ENCODE measurements around the gene NUP93.

NUP93 gene

DNA sequence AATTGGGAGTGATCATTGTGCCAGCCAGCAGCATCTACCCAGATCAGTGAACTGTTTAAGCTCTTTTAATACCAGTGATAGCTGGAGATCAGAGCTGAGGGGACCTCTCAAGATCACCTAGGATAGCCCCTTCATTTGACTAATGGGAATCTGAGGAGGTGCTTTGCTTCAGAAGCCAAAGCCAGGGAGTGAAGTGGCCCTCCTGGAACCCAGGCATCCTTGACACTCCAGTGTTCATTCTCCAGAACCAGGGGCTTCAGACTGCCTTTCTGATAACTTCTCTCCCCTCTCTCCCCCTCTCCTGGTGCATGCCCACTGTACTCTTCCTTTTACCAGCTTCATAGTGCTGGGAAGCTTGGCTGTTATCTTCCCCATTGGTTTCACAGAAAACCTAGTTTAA lies 87.1 kb downstream of the NUP93 start:
- no peak for DNase-seq (ENCODE audit: low spot score)

DNA sequence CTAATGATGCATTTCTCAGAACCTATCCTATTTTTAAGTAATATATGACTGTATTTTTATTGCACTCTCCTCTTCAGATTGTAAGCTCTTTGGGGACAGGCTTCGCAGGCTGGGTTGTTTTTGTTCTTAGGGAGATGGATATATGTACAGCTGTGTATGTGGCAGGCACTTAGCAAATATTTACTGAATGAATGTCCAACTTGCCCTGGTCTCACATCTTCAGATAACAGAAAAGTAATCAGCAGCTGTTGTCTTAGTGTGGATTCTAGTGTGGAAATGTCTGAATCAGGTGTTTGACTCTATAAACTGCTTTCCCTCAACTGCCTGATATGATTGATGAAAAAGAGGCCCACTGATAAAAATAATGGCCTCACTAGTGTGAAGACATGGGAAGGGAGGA lies 88.0 kb downstream of the NUP93 start:
- DNase-seq (ENCODE audit: low spot score) = no peak

- no peak for DNase-seq (ENCODE audit: low spot score)
Observed at GRCh38 chr16:56823081-56823733, 93.3 kb downstream of the NUP93 start.

GRCh38 chr16:56824331-56824730 lies 94.4 kb downstream of the NUP93 start:
- DNase-seq (ENCODE audit: low spot score) = peak; percentile 30

GRCh38 chr16:56824804-56825203 lies 94.9 kb downstream of the NUP93 start:
- DNase-seq (ENCODE audit: low spot score) = no peak

- DNase-seq (ENCODE audit: low spot score) = no peak
Observed at GRCh38 chr16:56825826-56826225, 95.9 kb downstream of the NUP93 start.

DNA sequence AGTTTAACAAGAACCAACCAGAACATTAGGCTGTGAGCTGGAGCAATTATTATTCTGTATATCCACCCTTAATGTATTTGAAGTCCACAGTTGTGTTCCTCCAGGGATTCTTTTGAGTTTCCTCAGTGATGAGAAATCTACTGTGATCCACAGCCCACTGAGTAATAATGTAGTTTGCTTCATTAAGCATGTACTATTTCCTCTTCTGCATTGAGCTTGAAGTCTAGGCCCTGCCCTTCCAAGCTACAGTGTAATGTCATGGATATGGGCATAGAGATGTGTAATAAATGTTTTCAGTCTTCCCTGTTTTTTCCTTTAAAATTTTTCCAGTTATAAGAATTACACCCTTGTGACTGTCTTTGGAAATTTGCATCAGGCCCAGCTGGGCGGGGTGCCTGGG lies 98.7 kb downstream of the NUP93 start:
- DNase-seq (ENCODE audit: low spot score) = peak; percentile 71

- no peak for DNase-seq (ENCODE audit: low spot score)
Observed at GRCh38 chr16:56830669-56831068, 100.7 kb downstream of the NUP93 start.

GRCh38 chr16:56832768-56833167 lies 102.8 kb downstream of the NUP93 start:
- no peak for DNase-seq (ENCODE audit: low spot score)

- no peak for DNase-seq (ENCODE audit: low spot score)
Observed at GRCh38 chr16:56833243-56833970, 103.5 kb downstream of the NUP93 start.

- DNase-seq (ENCODE audit: low spot score) = no peak
Observed at GRCh38 chr16:56835320-56835719, 105.4 kb downstream of the NUP93 start.

DNA sequence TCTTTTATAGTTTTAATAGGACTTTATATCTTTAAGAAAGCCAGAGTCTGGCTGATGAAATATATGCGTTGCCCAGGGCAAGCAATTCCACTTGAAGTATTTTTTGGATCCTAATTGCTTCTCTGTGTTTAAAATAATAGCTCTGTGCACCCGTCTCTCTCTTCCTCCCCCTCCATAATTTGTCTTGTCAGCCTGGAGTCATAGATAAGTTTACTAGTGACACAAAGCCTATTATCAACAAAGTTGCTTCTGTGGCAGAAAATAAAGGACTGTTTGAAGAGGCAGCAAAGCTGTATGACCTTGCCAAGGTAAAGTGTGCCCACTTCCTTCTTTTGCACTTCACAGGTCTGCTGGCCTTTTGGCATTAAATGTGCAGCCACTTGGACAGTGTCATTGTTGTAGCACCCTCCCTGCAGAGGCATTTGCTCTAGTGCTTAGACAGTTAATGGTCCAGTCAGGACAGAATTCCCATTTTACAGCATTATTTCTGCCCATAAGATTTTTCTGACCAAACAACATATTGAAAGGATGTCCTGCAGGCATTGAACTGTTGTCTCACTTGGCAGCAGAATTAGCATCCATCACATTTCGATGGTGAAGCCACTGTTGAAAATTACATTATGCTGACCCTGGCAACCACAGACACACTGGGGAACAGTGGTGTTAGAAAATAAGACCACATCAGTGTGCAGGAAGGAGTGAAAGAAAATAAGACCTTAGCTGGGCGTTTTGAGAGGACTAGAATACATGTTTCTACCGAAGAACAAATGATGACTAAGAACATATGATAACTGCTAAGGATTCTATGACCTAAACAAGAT lies 106.7 kb downstream of the NUP93 start:
- no peak for DNase-seq (ENCODE audit: low spot score)

DNA sequence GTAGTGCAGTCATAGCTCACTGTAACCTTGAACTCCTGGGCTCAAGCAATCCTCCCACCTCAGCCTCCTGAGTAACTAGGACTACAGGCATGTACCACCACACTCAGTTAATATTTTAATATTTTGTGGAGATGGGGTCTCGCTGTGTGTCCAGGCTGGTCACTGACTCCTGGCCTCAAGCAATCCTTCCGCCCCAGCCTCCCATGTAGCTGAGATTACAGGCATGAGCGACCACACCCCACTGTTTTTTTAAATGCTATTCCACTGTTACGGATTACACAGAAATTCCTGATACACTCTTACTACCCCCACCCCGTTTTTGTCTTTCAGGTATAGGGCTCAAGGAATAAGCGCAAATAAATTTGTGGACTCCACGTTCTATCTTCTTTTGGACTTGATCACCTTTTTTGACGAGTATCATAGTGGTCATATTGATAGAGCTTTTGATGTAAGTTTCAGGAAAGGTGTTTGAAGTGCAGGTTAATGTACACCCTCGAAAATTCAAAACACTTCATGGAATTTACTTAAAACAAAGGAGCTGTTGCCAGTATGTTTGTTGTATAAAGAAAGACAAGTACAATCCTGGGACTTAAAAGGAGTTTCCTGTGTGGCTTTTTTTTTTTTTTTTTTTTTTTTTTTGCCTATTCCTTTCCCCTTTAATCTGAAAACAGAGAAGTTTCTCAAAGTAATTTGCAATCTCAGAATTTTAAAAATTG lies 108.9 kb downstream of the NUP93 start:
- DNase-seq (ENCODE audit: low spot score) = no peak

- no peak for DNase-seq (ENCODE audit: low spot score)
Observed at GRCh38 chr16:56841233-56841632, 111.3 kb downstream of the NUP93 start.

- no peak for DNase-seq (ENCODE audit: low spot score)
Observed at GRCh38 chr16:56841659-56842058, 111.7 kb downstream of the NUP93 start.

GRCh38 chr16:56842133-56842532 lies 112.2 kb downstream of the NUP93 start:
- DNase-seq (ENCODE audit: low spot score) = no peak

DNA sequence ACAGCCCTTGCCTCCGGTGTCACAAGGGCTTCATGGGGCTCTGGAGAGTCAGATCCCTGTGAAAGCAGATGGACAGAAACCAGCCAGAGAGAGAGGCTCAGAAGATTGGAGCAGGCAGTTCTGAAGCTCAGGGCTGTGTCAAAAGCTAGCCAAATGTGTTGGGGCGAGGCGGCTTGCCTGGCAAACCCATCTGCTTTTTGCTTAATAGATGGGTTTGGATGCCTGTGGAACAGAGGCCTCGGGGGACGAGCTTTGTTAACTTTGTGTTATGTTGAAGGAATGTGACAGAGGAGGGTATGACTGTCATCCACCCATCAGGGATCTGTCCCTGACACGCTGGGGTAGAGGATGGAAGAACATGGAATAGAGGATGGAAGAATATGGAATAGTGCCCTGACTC lies 114.1 kb downstream of the NUP93 start:
- no peak for DNase-seq (ENCODE audit: low spot score)

DNA sequence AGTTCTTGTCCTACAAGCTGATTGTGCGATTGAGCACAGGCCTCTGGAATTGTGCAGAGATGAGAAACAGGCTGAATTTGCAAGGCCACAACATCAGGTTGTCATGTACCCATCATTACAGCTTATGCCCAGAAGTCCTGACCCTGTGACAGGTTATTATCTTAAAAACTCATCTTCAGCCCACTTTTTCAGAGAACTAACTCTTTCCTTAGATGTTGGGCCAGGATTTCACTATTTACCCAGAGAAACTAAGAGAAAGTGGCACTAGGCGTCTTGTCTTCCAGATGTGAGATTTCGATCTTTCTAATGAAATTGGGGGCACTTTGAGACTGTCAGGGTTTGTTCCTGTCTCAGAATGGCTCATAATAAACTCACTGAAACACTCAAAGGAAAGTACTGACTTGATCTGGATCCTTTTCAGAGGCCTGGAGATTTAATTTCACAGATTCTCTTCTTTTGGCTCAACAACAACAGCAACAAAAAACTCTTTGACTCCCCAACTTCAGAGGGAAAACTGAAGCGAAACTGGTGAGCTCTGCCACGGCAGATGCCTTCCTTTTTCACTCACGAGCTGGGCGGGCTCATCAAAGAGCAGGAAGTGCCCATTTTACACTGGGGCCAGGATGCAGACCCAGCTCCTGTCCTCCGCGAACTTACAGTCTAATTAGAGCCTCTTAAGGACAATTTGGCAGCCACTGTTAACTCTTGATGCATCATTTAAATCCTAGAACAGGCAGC lies 117.4 kb downstream of the NUP93 start:
- peak; percentile 33 for DNase-seq (ENCODE audit: low spot score)

DNA sequence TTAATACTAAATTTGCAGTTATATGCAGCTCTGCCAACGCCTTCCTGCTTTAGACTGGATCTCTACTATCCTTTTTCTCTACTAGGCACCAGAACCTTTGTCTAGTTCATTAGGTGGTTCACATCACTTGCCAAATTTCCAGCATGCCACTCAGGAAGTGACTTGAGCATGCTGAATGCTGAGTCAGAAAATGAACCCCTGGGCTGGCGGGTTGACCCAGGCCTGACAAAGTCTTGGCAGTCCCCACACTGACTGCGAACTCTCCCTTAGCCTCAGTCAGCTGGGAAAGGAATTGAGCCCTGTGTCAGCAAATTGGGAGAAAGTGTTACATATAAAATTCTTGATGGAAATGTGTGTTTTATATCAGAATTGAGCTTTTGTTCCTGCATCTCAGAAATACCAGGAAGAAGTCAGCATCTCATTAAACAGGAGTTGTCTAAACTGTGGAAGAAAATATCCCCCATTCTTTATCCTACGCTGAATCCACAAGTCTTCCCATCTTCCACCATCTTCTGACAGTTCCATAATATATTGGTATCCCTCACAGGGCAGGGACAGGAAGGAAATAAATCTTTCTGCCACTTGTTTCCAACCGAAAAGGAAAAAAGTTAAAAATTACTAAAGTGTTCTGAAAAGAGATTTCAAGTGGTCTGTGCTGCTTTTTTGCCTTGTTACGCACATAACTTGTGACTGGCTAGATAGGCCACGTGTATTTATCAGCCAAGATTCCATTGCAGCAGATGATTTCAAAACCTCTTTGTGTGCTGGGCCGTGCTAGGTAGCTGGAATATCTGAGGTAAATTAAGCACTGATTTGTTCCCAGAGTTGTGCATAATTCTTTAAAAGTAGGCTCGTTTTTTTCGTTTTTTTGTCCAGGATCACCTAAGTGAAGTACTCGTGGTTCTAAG lies 118.4 kb downstream of the NUP93 start:
- DNase-seq (ENCODE audit: low spot score) = peak; percentile 91

DNA sequence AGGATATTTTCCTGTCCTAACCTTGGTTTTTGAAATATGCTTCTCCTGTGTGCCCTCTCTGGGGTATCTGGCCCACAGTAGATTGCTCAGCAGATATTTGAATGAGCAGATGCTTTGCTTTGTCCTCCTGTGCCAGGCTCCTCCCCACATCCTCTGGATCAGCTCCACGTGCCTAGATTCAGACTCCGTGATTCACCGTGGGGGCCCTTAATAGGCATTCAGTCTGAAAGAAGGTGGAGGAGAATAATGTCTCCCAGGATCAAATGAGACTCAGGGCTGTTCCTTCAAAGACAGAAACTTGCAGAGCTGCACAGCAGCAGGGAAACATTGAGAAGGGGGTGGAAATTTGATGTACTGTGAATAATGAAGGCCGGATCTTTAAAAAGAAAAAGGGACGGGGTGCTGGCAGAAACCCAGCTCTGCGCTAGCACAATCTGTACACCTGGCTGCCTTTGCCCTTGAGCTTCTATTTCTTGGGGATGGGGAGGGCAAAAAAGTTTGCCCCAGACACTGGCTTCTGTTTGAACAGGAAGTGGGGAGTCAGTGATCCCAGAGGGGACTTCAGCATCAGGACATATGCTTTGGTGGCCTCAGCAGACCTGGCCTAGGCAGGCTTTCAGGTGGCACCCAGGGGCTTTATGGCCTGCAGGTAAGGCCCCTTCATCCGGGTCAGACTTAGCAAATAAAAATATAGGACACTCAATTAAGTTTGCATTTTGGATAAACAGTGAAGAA lies 119.2 kb downstream of the NUP93 start:
- peak; percentile 94 for DNase-seq (ENCODE audit: low spot score)

Measured in kidney tubule cell (primary cell).